Left cardiac atrium (tissue), 4 donors: Measurements from ENCODE around the gene LPP. TPM values are rescaled to one million over a fixed set of nuclear protein-coding genes. Genes with fewer than 3 reads are reported as not detected.
"Not testable (repeated sequence)": the region's sequence is repeated elsewhere in the genome, so short reads cannot be mapped to it uniquely, and the experiment has no call there.

Experiments
- ATAC-seq, 2 donors: fragments of 200-7000 bp; cut with Tn5 transposase; one replicate each; pipeline ENCODE4 v1.9.1; 2020; ENCODE audit warnings: mild to moderate bottlenecking in 2 of 2, moderate library complexity in 2 of 2
- DNase-seq: peaks from one replicate; pipeline ENCODE4 v3.0.0-alpha.2; 2020
- intact Hi-C, 2 donors: fragments of 100-400 bp; cut with DNase I; formaldehyde crosslinking; loops; one replicate each; pipeline versions ENCODE4 v1.14.1 to v1.15.1; 2022 to 2023
- total RNA-seq, 2 donors: library from RNA; stranded (reverse); fragmentation: NEBNext Ultra II Directional; extraction: Animal tissue kit (Norgen Biotek cat#: 25700); gene quantifications; one replicate each; pipeline ENCODE4 v1.2.1, GENCODE V29; 2021
- donor health status: DM: no; HTN: yes; CAD: no.
- donor health status: DM: no; HTN: yes; CAD: no; lungs with severe emphysema.
- donor health status: DM: yes; HTN: yes; CAD: no.
- donor health status: Dilated cardiomyopathy.

The LPP gene
- total RNA-seq, 2 donors from 2014 or later: 152 to 181 TPM

GRCh38 chr3:188631291-188632010 is 477.5 kb downstream of the LPP start:
- ATAC-seq: no peak
- DNase-seq: no peak
- intact Hi-C loops: no loop called here

GRCh38 chr3:188633206-188633605 is 479.2 kb downstream of the LPP start:
- ATAC-seq: no peak
- DNase-seq: no peak
- intact Hi-C loops: no loop called here

GRCh38 chr3:188634285-188634684 is 480.3 kb downstream of the LPP start:
- ATAC-seq: no peak
- intact Hi-C loops: no loop called here
- DNase-seq: no peak

GRCh38 chr3:188635258-188636042 is 481.5 kb downstream of the LPP start:
- ATAC-seq (peak in 1 of 2 donors; percentile 44), DNase-seq (no peak)
- intact Hi-C loops: no loop called here

- intact Hi-C loops, DNase-seq, ATAC-seq: not testable (repeated sequence)
These were observed 482.3 kb downstream of the LPP start for GRCh38 chr3:188636292-188636691.

- intact Hi-C loops: no loop called here
- DNase-seq: no peak
- peak; percentile 27 to 53 for ATAC-seq
These were observed 487.1 kb downstream of the LPP start for GRCh38 chr3:188641076-188641475.

- intact Hi-C loops: no loop called here
- no peak for DNase-seq
- ATAC-seq: no peak
These were observed 489.8 kb downstream of the LPP start for GRCh38 chr3:188643736-188644135.

- ATAC-seq (peak; percentile 30 to 59), DNase-seq (no peak)
- intact Hi-C loops: no loop called here
These were observed 492.6 kb downstream of the LPP start for GRCh38 chr3:188646592-188646991.

GRCh38 chr3:188647237-188647636 is 493.3 kb downstream of the LPP start:
- DNase-seq: no peak
- ATAC-seq: peak in 1 of 2 donors; percentile 19
- intact Hi-C loops: no loop called here

GRCh38 chr3:188649521-188649920 is 495.6 kb downstream of the LPP start:
- ATAC-seq (no peak), DNase-seq (no peak)
- intact Hi-C loops: no loop called here

- intact Hi-C loops: no loop called here
- DNase-seq (no peak), ATAC-seq (peak in 1 of 2 donors; percentile 49)
These were observed 502.4 kb downstream of the LPP start for GRCh38 chr3:188656196-188656982.

GRCh38 chr3:188658606-188659005 is 504.6 kb downstream of the LPP start:
- ATAC-seq: no peak
- intact Hi-C loops: no loop called here
- DNase-seq: no peak

- DNase-seq: no peak
- intact Hi-C loops: no loop called here
- ATAC-seq: peak in 1 of 2 donors; percentile 59
These were observed 505.6 kb downstream of the LPP start for GRCh38 chr3:188659449-188660090.

GRCh38 chr3:188660415-188660814 is 506.5 kb downstream of the LPP start:
- intact Hi-C loops: no loop called here
- DNase-seq (no peak), ATAC-seq (no peak)

- ATAC-seq (no peak), DNase-seq (no peak)
- intact Hi-C loops: no loop called here
These were observed 507.8 kb downstream of the LPP start for GRCh38 chr3:188661806-188662205.

GRCh38 chr3:188662214-188662613 is 508.3 kb downstream of the LPP start:
- DNase-seq: no peak

GRCh38 chr3:188662795-188663194 is 508.8 kb downstream of the LPP start:
- no peak for ATAC-seq
- intact Hi-C loops: no loop called here

More at GRCh38 chr3:188662214-188662613, 508.3 kb downstream of the LPP start:
- ATAC-seq: no peak
- intact Hi-C loops: no loop called here

GRCh38 chr3:188663839-188664238 is 509.9 kb downstream of the LPP start:
- intact Hi-C loops: no loop called here
- DNase-seq (no peak), ATAC-seq (no peak)

More at GRCh38 chr3:188662795-188663194, 508.8 kb downstream of the LPP start:
- DNase-seq: no peak

- ATAC-seq (peak in 1 of 2 donors; percentile 22), DNase-seq (no peak)
- intact Hi-C loops: no loop called here
These were observed 510.8 kb downstream of the LPP start for GRCh38 chr3:188664795-188665194.
